ENCODE data around the gene SPPL3. TPM values are rescaled to one million over a fixed set of nuclear protein-coding genes. Genes with fewer than 3 reads are reported as not detected.

Gene SPPL3
- total and polyA plus RNA-seq, 10 donors, result 9.0 to 76.9 (median 44.0) TPM

DNA sequence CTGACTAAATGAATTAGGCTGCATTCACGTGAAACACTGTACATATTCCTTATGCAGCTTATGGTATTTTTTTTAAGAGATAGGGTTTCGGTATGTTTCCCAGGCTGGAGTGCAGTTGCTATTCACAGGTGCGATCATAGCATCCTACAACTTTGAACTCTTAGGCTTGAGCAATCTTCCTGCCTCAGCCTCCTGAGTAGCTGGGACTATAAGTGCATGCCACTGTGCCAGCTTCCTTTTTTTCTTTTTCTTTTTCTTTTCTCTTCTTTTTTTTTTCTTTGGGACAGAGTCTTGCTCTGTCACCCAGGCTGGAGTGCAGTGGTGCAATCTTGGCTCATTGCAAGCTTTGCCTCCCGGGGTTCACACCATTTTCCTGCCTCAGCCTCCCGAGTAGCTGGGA, 35.8 kb upstream of the SPPL3 start:
- no peaks in the 10 kb centered on the region for H3K36me3 ChIP-seq
- H3K27ac ChIP-seq, result peak overlapping the region in 3 of 8 donors; percentile 23 to 50 (median 48)
- H3K4me3 ChIP-seq, result no peak overlapping the region
- no peaks in the 10 kb centered on the region for H3K9me3 ChIP-seq
- DNase-seq, result no peak
- TF ChIP-seq POLR2A (IDR thresholded peaks at IDR 0.05), result no peak
- TF ChIP-seq, protein P1, sequence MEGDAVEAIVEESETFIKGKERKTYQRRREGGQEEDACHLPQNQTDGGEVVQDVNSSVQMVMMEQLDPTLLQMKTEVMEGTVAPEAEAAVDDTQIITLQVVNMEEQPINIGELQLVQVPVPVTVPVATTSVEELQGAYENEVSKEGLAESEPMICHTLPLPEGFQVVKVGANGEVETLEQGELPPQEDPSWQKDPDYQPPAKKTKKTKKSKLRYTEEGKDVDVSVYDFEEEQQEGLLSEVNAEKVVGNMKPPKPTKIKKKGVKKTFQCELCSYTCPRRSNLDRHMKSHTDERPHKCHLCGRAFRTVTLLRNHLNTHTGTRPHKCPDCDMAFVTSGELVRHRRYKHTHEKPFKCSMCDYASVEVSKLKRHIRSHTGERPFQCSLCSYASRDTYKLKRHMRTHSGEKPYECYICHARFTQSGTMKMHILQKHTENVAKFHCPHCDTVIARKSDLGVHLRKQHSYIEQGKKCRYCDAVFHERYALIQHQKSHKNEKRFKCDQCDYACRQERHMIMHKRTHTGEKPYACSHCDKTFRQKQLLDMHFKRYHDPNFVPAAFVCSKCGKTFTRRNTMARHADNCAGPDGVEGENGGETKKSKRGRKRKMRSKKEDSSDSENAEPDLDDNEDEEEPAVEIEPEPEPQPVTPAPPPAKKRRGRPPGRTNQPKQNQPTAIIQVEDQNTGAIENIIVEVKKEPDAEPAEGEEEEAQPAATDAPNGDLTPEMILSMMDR (IDR thresholded peaks at IDR 0.05 in 8 of 11, conservative IDR thresholded peaks at IDR 0.05 in 3 of 11), result no peak
- no peak for TF ChIP-seq POLR2AphosphoS5 (IDR thresholded peaks at IDR 0.05)
- H3K27me3 ChIP-seq (replicated peaks in 1 of 7), result peaks cover 0 to 8% (median 0%) of the 10 kb centered on the region in 7 donors
- intact Hi-C loops (cut with DNase I; ENCODE audit: low total_unique reads), result no loop called here
- H3K4me1 ChIP-seq, result peaks cover 0 to 44% (median 11%) of the 10 kb centered on the region in 6 donors
- WGBS, 5 donors, result 31 to 54% (median 43%) methylated on average over 5 of the region's 5 CpGs

DNA sequence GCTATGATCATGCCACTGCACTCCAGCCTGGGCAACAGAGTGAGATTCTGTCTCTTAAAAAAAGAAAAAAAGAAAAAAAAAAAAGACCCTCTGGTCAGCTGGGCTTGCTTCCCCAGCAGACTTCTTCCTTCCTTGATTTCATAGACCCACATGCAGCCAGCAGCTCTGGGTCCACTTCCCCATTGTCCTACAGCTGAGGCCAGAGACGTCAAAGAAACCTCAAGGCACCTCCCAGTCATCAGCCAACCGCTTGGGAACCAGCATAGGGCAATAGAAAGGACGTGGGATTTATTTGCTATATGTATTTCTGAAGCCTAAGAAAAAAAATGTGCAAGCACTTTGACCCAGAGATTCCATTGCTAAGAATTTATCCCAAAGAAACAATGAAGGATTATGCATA, 35.4 kb upstream of the SPPL3 start:
- Histone ChIP-seq H3K4me3 (no peak overlapping the region), H3K4me1 (peaks cover 0 to 42% (median 9%) of the 10 kb centered on the region in 6 donors), H3K27me3 (replicated peaks in 1 of 7) (peaks cover 0 to 8% (median 0%) of the 10 kb centered on the region in 7 donors), H3K9me3 (no peaks in the 10 kb centered on the region), H3K36me3 (no peaks in the 10 kb centered on the region), H3K27ac (peak overlapping the region in 3 of 8 donors; percentile 23 to 50 (median 48))
- 11 to 27% (median 16%) methylated on average over 3 of the region's 3 CpGs for WGBS, 5 donors
- TF ChIP-seq POLR2AphosphoS5 (IDR thresholded peaks at IDR 0.05), result peak in 1 of 3 donors; percentile 18
- no peak for TF ChIP-seq POLR2A (IDR thresholded peaks at IDR 0.05)
- DNase-seq, result no peak
- intact Hi-C loops (cut with DNase I; ENCODE audit: low total_unique reads), result no loop called here

DNA sequence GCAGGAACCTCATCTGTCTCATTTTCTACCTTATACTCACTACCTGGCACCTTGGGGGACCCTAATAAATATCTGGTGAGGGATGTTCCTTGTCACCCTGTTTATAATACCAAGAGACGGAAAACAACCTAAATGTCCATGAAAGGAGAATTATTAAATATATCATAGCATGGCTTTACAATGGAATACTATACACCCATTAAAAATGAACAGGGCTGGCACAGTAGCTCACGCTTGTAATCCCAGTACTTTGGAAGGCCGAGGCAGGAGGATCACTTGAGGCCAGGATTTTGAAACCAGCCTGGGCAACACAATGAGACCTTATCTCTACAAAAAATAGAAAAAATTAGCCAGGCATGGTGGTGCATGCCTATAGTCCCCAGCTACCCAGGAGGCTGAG, 34.3 kb upstream of the SPPL3 start:
- no peak for DNase-seq
- intact Hi-C loops (cut with DNase I; ENCODE audit: low total_unique reads), result no loop called here
- Histone ChIP-seq H3K9me3 (no peaks in the 10 kb centered on the region), H3K36me3 (no peaks in the 10 kb centered on the region), H3K27me3 (replicated peaks in 1 of 7) (peaks cover 0 to 8% (median 0%) of the 10 kb centered on the region in 7 donors), H3K4me3 (no peak overlapping the region), H3K4me1 (peaks cover 0 to 40% (median 9%) of the 10 kb centered on the region in 6 donors), H3K27ac (no peak overlapping the region)
- WGBS, 5 donors, result 72 to 92% (median 74%) methylated on average over 3 of the region's 3 CpGs
- TF ChIP-seq POLR2AphosphoS5 (IDR thresholded peaks at IDR 0.05), result no peak
- TF ChIP-seq POLR2A (IDR thresholded peaks at IDR 0.05), result no peak
- TF ChIP-seq, protein P1 (IDR thresholded peaks at IDR 0.05 in 8 of 11, conservative IDR thresholded peaks at IDR 0.05 in 3 of 11), result no peak

GRCh38 chr12:120936197-120936596, 32.0 kb upstream of the SPPL3 start:
- Histone ChIP-seq H3K27ac (peak overlapping the region in 5 of 8 donors; percentile 28 to 54 (median 36)), H3K4me1 (peaks cover 0 to 40% (median 9%) of the 10 kb centered on the region in 6 donors), H3K9me3 (no peaks in the 10 kb centered on the region), H3K4me3 (no peak overlapping the region), H3K36me3 (no peaks in the 10 kb centered on the region), H3K27me3 (replicated peaks in 1 of 7) (peaks cover 0 to 8% (median 0%) of the 10 kb centered on the region in 7 donors)
- TF ChIP-seq, protein P1 (IDR thresholded peaks at IDR 0.05 in 8 of 11, conservative IDR thresholded peaks at IDR 0.05 in 3 of 11), result no peak
- TF ChIP-seq POLR2AphosphoS5 (IDR thresholded peaks at IDR 0.05), result no peak
- TF ChIP-seq POLR2A (IDR thresholded peaks at IDR 0.05), result no peak
- WGBS, 5 donors, result 17 to 42% (median 34%) methylated on average over 2 of the region's 2 CpGs
- intact Hi-C loops (cut with DNase I; ENCODE audit: low total_unique reads), result no loop called here
- peak; percentile 21 for DNase-seq
